Type B pancreatic cell (in vitro differentiated cells): ENCODE measurements around the gene AP3B1. TPM values are rescaled to one million over a fixed set of nuclear protein-coding genes. Genes with fewer than 3 reads are reported as not detected.

Experiments
- DNase-seq: peaks from one replicate; pipeline ENCODE4 v3.0.0; 2021; ENCODE audit warnings: mixed read lengths; ENCODE audit not compliant: unreplicated experiment; ENCODE audit errors: extremely low spot score
- H3K27ac Mint-ChIP-seq: 2 replicates; pipeline ENCODE4 v1.8.0; 2021; ENCODE audit warnings: mild to moderate bottlenecking, mixed read lengths
- H3K27me3 Mint-ChIP-seq: 2 replicates; pipeline ENCODE4 v1.8.0; 2021; ENCODE audit warnings: mixed read lengths
- H3K36me3 Mint-ChIP-seq: 2 replicates; pipeline ENCODE4 v1.8.0; 2021; ENCODE audit warnings: mixed read lengths
- H3K4me1 Mint-ChIP-seq: one replicate; pipeline ENCODE4 v1.8.0; 2021; ENCODE audit warnings: mixed read lengths; ENCODE audit not compliant: unreplicated experiment
- H3K4me3 Mint-ChIP-seq: 2 replicates; pipeline ENCODE4 v1.8.0; 2021; ENCODE audit warnings: mild to moderate bottlenecking, mixed read lengths
- H3K9me3 Mint-ChIP-seq: 2 replicates; pipeline ENCODE4 v1.8.0; 2021; ENCODE audit warnings: mixed read lengths
- CTCF ChIP-seq: fragments of 200-600 bp; sonication (generic); conservative IDR thresholded peaks from 2 replicates; pipeline ENCODE4 v1.5.0; 2021; ENCODE audit warnings: antibody characterized with exemption, mild to moderate bottlenecking
- total RNA-seq: library from RNA; stranded (reverse); gene quantifications from 2 replicates; pipeline ENCODE4 v1.2.1, GENCODE V29; 2021; ENCODE audit warnings: low replicate concordance

AP3B1 gene
- total RNA-seq, 1 donor from 2014 or later, result 48.4 TPM

GRCh38 chr5:77995793-77996409, 298.6 kb downstream of the AP3B1 start:
- peaks cover 25% of the 10 kb centered on the region for H3K36me3 Mint-ChIP-seq
- H3K4me1 Mint-ChIP-seq, result peaks cover 17% of the 10 kb centered on the region
- H3K4me3 Mint-ChIP-seq, result no peak overlapping the region

DNA sequence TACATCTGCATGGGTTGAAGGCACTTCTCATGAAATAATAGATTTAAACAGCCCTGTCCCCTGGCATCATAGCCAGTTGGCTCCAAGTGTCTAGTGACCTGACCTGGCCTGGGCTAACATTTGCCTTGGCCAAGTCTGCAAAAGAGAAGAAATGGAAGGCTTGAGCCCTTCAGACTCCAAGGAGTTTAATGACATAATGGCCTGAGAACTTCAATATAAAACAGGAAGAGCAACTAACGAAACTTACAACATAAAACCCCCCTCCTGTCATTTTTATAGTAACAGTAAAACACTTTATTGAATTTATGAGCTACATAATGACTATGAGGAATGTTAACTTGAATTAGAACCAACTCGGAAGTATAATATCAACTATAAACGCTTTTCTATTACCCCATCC, 299.6 kb downstream of the AP3B1 start:
- H3K9me3 Mint-ChIP-seq, result no peaks in the 10 kb centered on the region
- H3K4me1 Mint-ChIP-seq, result peaks cover 21% of the 10 kb centered on the region
- peaks cover 25% of the 10 kb centered on the region for H3K36me3 Mint-ChIP-seq
- no peak overlapping the region for H3K27ac Mint-ChIP-seq
- no peak overlapping the region for H3K4me3 Mint-ChIP-seq
- no peak for DNase-seq
- peaks cover 13% of the 10 kb centered on the region for H3K27me3 Mint-ChIP-seq
- no peak for TF ChIP-seq CTCF

More at GRCh38 chr5:77995793-77996409, 298.6 kb downstream of the AP3B1 start:
- Mint-ChIP-seq H3K27ac (no peak overlapping the region), H3K27me3 (peaks cover 11% of the 10 kb centered on the region), H3K9me3 (no peaks in the 10 kb centered on the region)
- no peak for TF ChIP-seq CTCF
- DNase-seq, result no peak

GRCh38 chr5:77993855-77994318, 300.6 kb downstream of the AP3B1 start:
- Mint-ChIP-seq H3K4me1 (peaks cover 16% of the 10 kb centered on the region), H3K4me3 (no peak overlapping the region), H3K36me3 (peaks cover 19% of the 10 kb centered on the region), H3K9me3 (no peaks in the 10 kb centered on the region), H3K27ac (no peak overlapping the region), H3K27me3 (peaks cover 13% of the 10 kb centered on the region)
- no peak for TF ChIP-seq CTCF
- DNase-seq, result no peak

DNA sequence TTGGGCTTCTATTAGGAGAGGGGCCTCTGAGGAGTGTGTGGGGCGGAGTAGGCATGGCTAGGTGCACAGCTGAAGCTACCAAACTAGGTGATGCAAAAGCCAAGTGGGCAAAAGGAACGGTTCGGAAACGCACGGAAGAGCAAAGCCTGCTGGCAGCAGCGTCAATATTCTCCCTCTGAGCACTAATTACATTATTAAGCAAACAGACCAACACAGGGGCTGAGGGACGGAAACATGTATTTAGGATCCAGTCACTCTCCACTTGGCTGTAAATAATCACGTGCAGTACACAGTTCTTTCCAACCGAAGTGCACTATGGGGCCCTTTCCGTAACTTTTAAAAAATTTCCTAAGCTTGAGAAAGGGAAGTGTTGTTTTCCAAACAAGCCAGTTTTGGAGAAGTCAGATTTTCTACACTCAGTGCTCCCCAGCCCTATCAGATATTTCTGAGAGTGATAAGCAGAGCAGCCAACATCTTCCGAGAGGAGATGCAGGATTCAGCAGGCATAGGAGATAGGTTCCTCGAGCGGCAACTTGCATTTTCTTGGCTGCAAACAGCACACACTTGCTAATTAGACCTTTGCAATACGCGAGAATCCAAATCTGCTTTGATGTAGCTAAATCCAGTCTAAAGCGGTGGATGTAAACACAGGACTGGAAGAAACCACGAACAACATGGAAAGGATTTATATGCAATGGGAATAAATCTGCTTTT, 301.2 kb downstream of the AP3B1 start:
- H3K4me1 Mint-ChIP-seq, result peaks cover 15% of the 10 kb centered on the region
- H3K27me3 Mint-ChIP-seq, result peaks cover 13% of the 10 kb centered on the region
- no peak overlapping the region for H3K27ac Mint-ChIP-seq
- DNase-seq, result no peak
- peaks cover 16% of the 10 kb centered on the region for H3K36me3 Mint-ChIP-seq
- no peak for TF ChIP-seq CTCF
- H3K4me3 Mint-ChIP-seq, result no peak overlapping the region
- no peaks in the 10 kb centered on the region for H3K9me3 Mint-ChIP-seq

GRCh38 chr5:77991084-77991483, 303.4 kb downstream of the AP3B1 start:
- no peak for TF ChIP-seq CTCF
- Mint-ChIP-seq H3K4me1 (peaks cover 16% of the 10 kb centered on the region), H3K36me3 (peaks cover 10% of the 10 kb centered on the region), H3K27ac (no peak overlapping the region), H3K27me3 (peaks cover 15% of the 10 kb centered on the region), H3K9me3 (no peaks in the 10 kb centered on the region), H3K4me3 (no peak overlapping the region)
- DNase-seq, result no peak
